HG02885 (cell line): ENCODE data around the gene NGB.

Experiments used
- ATAC-seq: cut with Tn5 transposase; IDR thresholded peaks from one replicate; pipeline ENCODE4 v1.9.1; 2021; ENCODE audit warnings: mild to moderate bottlenecking; ENCODE audit not compliant: unreplicated experiment, poor library complexity

Gene NGB

DNA sequence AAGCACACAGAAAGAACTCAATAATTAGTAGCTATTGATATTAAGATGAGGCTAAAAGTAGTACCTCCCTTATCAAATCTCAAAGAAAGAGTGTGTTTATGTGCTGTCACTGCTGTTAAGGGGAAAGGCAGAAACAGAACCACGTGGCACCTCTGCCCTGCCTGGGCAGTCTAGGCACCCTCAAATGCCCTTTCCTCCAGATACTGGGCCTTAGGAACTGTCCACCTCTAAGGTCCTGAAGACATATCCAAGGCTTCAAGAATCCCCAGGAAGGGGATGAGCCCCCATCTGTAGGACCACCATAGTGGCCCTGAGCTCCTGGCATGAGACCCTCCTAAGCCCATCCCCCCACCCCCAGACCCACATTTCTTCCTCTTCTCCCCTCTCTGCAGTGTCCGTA is 29.1 kb downstream of the NGB start:
- ATAC-seq = no peak

DNA sequence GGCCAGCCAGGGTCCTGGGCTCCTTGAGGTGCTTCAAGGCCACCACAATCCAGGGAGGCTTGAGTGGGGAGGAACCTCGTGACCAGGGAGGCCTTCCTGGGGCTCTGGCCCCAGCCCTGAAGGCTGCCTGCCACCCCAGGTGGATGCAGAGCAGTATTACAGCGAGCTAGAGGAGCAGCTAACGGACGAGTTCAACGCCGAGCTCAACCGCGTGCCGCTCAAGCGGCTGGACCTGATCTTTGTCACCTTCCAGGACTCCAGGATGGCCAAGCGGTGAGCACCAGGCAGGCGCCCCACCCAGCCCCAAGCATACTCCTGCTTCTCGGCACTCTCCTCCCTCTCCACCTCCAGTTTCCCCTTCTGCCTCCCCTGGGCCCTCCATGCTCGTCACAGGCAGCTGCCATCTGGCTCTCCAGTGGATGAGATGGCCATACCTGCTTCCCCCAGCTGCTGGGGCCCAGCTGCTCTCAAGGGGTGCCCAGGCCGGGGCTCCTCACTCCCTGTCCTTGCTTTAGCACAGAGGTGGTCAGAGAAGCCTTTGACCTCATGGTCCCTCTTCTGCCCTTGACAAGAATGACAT is 30.6 kb downstream of the NGB start:
- ATAC-seq = no peak

DNA sequence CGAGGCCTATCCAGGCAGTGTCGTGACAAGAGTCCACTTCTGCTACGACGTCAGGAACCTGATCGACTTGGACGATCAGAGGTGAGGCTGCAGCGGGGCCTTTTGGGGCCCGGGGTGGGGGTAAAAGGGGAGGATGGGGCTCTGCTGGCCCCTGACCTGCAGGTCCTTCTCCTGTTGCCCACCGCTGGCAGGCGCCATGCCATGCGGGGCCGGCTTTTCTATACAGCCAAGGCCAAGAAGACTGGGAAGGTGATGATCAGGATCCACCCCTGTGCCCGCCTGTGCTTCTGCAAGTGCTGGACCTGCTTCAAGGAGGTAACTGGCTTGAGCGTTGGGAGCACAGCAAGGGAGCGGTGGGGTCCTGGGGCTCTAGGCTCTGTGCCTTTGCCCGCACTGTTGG is 31.6 kb downstream of the NGB start:
- no peak for ATAC-seq

DNA sequence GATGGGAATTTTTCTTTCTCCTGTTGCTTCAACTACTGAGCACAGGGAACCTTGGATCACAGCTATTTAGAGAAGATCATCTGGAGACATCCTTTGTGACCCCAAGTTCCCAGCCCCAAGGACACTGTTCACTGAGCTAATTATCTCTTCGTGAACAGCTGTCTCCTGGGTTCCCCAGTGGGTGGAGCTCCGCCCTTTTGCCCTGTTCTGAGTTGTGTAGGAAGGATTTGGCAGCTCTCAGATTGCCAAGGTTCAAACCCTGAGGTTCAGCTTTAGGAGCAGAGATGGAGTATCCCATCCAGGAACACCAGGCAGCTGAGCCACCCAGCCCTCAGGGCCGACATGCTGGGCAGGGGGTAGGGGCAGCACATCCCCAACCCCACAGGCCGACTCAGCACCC is 32.0 kb downstream of the NGB start:
- no peak for ATAC-seq

DNA sequence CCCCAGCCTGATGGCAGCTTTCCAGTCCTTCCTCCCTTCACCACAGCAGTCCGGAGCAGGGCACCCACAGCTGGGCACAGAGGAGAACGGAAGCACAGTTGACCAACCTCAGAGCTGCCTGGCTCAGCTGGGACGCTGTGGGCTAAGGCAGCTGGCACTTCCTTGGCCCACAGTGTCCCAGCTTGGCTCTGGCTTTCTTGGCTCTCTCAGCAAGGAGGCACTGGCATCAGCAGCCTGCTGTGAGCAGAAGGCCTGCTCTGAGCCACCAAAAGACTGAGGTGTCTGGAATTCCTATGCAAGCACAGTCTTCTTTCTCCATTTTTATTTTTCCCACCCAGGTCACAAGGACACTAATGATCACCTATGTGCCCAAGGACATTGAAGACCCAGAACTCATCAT is 32.6 kb downstream of the NGB start:
- no peak for ATAC-seq

DNA sequence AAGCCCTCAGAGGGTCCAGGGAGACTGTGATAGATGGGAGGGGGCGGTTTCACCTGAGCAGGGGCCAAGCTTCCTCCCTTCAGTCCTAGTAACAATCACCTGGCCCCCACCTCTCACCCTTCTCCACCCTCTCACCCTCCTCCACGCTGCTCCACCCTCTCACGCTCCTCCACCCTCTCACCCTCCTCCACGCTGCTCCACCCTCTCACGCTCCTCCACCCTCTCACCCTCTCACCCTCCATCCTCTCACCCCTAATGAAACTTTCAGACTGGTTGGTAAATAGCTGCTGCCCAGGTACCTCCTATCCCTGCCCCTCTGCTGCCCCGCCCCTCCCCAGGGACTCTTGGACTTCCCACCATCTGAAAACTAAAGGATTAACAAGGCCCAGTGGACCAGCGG is 34.2 kb downstream of the NGB start:
- no peak for ATAC-seq

DNA sequence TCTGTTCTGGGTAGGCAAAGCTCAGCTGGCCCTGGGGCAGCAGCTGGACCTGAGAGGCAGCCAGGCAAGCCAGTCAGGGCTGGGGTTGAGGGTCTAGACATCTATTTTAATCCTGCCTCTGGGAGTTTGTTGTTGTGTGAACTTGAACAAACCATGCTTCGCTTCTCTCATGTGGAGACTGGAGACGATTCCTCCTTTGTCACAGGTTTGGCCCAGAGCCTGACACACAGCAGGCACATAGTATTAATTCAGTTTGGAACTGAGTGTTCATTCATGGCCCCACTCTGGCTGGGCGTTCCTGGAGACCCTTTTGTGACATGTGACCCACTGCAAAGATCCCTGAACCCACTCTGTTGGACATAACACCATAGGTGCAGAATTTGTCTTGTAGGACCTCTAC is 39.3 kb downstream of the NGB start:
- ATAC-seq = no peak

DNA sequence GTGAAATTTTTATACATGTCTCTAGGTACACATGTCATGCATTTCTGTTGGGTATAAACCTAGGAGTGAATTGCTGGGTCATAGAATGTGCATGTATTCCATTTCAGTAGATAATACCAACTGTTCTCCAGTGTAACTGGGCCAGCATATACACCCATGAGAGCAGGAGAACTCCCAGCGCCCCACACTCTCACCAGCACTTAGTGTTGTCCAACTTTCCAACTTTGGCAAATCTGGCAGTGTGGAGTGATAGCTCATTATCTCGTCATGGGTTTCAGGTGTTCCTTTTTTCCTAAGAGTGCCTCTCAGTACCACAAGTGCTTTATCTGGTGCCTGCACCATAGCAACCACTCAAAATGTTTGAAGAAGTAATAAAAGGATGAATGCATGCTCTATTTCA is 40.1 kb downstream of the NGB start:
- ATAC-seq = no peak

DNA sequence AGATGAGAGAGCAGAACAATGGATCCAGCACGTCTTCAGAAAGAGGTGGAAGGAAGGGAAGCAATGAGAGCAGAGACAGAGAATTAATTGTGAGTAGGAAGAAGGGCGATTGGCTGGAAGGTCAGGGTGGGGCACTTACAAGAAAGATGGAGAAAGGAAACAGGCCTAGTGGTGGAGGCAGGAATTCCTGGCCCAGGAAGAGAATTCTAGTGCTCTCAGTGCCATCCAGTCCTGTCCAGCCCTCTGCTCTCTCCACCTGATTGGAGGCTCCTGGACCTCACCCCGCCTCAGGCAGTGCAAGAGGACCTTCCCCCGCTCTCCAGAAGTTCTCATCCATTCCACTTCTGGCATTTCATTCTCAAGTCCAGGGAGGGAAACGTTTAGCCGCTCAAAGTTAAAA is 43.0 kb downstream of the NGB start:
- ATAC-seq = no peak

DNA sequence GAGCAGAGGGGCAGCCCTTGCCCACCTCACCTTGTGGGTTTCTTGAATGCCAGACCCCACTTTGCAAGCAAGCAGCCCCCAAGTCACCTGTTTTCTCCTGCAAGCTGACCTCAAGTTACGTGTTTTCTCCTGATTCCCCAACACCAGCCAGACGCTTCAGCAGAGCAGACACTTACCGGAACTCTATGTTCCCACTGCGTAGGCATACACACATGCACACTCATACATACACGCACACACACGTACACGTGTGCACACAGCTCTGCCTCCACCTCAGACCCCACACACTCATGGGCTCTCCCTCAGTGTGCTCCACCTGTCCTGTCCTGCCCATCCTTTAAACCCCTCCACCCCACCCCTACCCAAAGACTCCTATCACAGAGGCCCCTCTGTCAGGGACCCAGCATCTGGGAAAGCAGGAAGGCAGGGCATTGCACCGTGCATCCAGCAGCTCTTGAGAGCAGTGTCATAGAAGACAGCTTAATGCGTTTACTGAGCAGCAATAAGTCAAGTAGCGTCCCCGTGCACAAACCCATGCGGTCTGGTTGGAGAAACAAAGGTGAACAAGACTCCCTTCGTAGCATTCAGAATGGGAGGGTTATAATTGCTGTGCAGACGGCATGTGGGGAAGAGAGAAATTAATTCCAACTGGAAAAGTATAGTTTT is 45.0 kb downstream of the NGB start:
- ATAC-seq = no peak

DNA sequence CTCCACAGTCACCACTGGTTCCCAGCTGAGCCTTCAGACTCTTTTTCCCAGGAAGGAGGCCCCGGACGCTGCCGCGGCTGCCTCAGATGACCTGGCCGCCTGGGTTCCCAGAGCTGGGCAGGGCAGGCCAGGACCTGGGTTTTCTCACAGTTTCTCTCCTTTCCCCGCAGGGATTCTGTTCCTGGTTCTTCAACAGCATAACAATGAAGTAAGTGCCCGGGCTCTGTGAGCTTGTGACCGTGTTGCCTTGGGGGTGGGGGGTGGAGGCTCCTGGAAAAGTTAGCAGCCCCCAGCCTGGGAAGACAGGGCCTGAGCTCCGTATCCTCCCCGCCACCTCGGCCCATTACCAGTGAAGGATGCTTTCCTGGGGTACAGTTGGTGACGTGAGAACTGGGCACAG is 45.8 kb downstream of the NGB start:
- no peak for ATAC-seq

DNA sequence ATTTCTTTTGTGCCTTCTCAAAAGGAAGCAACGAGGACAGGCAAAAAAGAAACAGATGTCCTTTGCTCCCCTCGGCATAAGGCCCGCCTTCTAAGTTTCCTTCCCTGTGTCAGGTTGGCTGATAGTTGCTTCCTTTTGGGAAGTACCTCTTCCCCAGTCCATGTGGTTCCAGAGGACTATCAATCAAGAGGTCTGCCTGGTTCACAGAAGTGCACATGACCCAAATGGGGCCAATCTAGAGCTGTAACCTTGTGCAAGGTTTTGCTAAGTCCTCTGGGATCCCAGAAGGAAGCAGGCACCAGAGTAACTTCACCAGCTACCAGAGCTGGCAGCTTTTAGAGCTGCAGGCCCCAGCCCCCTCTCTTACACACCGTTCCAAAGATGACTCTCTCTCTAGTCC is 46.8 kb downstream of the NGB start:
- no peak for ATAC-seq

DNA sequence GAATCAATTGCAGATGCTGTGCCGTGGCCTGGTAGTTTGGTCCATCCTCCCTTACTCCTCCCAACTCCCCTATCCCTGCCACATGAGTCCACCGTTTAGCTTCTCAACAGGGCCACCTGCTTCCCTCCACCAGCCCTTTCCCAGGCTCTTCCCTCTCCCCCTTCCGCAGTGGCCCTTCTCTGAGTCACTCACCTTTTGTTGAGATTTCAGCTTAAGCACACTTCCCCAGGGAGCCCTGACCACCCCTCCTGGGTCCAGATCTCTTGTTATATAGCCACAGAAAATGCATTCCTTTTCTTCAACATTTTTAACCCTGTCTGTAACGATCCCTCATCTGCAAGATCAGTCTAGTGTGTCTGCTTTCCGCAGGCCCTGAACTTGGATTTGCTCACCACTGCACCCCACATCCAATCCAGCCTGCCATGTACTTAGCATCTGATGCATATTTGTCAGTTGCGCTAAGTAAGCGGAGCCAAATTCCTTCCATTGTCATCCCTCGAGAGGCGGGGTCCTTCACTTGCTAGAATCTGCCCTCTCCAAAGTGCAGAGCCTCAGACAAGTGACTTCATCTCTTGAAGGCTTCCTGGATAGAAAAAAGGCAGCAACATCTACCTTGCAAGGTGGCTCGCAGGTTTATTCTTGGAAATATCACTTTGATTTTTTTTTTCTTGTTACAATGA is 48.3 kb downstream of the NGB start:
- no peak for ATAC-seq

DNA sequence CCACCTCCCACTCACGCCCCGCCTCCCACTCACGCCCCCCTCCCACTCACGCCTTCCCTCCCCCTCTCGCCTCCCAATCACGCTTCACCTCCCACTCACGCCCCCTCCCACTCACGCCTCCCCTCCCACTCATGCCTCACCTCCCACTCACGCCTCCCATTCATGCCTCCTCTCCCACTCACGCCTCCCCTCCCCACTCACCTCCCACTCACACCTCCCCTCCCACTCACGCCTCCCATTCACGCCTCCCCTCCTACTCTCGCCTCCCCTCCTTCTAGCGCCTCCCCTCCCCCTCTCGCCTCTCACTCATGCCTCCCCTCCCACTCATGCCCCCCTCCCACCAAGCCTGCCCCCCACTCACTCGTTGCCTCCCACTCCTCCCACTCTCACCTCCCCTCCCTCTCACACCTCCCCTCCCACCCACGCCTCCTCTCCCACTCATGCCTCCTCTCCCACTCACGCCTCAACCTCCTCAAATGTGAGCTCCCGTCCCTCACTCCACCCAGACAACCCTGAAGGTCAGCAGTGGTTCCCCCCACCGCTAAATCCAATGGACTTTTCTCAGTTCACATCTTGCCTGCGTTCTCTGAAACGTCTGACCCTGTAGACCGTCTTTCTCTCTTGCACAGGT is 49.6 kb downstream of the NGB start:
- ATAC-seq = no peak

DNA sequence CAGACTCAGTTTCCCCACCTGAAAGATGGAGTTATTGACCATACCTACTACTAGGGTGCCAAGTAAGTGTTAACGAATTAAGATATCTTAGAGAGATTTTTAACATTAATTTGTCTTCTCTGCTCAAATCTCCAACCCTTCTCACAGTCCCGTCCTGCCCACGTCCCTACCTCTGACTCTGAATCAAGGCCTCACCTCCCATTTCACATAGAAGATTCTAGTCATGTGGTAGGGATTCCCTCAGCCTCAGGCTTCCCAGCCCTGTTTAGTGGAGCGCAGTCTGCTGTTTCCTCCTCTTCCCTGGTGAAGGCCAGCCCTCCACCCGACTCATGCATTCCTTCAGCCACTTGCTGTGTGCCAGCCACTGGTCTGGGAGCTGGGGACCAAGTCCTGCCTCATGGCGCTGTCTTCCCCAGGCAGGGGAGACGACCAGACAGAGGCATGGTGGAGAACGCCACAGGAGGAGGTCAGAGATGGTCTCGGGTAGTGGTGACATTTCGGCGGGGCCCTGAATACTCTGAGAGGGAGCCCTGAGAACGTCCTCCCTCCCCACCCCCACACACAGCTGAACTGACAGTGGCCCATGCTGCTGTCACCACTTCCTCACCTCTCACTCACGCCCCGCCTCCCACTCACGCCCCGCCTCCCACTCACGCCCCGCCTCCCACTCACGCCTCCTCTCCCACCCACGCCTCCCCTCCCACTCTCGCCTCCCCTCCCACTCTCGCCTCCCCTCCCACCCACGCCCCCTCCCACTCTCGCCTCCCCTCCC is 50.6 kb downstream of the NGB start:
- no peak for ATAC-seq

DNA sequence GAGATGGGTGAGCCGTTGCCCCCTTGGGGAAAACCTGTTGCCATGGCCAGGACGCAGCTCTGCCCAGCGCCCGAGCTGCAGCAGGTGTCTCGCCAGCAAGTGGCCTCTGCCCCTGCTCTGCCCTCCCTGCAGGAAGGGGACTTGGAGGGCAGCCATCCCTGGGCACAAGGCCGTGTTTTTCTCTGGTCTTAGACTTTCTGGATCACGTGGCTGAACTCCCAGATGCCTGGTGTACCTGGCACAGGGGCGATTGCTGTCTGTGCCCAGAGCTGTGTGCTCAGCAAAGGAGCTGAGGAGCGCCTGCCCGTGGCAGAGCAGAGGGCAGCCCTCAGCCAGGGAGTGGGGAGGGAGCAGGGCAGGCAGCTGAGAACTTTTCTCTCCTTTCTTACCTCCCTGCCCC is 51.4 kb downstream of the NGB start:
- no peak for ATAC-seq

DNA sequence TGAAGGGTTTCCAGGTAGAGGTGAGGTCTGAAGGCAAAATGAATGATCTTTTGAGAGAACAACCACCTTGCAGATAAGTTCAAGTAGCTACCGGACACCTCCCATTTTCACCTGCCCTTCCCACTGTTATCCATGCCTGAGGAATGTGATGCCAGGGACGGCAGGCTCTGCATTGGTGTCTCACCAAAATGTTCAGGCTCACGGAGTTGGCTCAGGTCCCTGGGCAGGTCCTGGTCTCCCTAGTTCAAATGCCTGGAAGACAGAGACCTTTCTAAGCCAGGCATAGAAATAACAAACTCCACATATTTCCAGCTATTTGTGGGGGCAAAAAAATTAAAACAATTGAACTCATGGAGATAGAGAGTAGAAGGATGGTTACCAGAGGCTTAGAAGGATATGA is 53.5 kb downstream of the NGB start:
- ATAC-seq = no peak
